A673 (cell line): ENCODE data around the gene NACA2.

ENCODE experiments used
- EZH2 ChIP-seq: fragments of 200-600 bp; sonication (generic); IDR thresholded peaks from 2 replicates; pipeline ENCODE4 v1.6.1; 2017; ENCODE audit warnings: borderline replicate concordance, low read depth, mild to moderate bottlenecking, mixed read lengths, antibody characterized with exemption, low read length; ENCODE audit not compliant: poor library complexity, severe bottlenecking
- TF ChIP-seq, protein P1 (sequence below): fragments of 300-800, 200-600 bp; sonication (generic); conservative IDR thresholded peaks from 2 replicates; pipeline ENCODE4 v1.5.1; 2017; ENCODE audit warnings: low read depth, mild to moderate bottlenecking, antibody characterized with exemption, low read length, moderate library complexity, mixed read lengths

DNA sequence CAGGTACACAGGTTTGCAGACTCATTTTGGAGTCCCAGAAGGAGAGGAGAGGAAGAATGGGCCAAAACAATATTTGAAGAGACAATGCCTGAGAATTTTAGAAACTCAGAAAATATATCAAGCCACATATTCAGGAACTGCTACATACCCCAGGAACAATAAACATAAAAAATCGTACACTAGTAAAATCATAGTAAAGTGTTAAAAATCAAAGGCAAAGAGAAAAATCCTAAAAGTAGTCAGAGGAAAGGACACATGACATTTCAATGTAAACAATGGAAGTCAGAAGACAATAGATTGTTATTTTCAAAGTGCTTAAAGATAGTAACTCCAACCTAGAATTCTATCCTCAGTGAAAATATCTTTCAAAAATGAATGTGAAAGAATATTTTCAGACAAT, 28.5 kb upstream of the NACA2 start:
- TF ChIP-seq, protein P1, sequence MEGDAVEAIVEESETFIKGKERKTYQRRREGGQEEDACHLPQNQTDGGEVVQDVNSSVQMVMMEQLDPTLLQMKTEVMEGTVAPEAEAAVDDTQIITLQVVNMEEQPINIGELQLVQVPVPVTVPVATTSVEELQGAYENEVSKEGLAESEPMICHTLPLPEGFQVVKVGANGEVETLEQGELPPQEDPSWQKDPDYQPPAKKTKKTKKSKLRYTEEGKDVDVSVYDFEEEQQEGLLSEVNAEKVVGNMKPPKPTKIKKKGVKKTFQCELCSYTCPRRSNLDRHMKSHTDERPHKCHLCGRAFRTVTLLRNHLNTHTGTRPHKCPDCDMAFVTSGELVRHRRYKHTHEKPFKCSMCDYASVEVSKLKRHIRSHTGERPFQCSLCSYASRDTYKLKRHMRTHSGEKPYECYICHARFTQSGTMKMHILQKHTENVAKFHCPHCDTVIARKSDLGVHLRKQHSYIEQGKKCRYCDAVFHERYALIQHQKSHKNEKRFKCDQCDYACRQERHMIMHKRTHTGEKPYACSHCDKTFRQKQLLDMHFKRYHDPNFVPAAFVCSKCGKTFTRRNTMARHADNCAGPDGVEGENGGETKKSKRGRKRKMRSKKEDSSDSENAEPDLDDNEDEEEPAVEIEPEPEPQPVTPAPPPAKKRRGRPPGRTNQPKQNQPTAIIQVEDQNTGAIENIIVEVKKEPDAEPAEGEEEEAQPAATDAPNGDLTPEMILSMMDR, result no peak
- TF ChIP-seq EZH2, result no peak
